ENCODE data around the gene SLC16A3. TPM values are rescaled to one million over a fixed set of nuclear protein-coding genes. Genes with fewer than 3 reads are reported as not detected.

SLC16A3 gene
- total and polyA plus RNA-seq, 9 of the 15 experiments (the other 6 are each of a cell fraction or from before 2014, with no cell fraction given), result 0.11 to 5.4 (median 1.2) TPM; not detected in 2

DNA sequence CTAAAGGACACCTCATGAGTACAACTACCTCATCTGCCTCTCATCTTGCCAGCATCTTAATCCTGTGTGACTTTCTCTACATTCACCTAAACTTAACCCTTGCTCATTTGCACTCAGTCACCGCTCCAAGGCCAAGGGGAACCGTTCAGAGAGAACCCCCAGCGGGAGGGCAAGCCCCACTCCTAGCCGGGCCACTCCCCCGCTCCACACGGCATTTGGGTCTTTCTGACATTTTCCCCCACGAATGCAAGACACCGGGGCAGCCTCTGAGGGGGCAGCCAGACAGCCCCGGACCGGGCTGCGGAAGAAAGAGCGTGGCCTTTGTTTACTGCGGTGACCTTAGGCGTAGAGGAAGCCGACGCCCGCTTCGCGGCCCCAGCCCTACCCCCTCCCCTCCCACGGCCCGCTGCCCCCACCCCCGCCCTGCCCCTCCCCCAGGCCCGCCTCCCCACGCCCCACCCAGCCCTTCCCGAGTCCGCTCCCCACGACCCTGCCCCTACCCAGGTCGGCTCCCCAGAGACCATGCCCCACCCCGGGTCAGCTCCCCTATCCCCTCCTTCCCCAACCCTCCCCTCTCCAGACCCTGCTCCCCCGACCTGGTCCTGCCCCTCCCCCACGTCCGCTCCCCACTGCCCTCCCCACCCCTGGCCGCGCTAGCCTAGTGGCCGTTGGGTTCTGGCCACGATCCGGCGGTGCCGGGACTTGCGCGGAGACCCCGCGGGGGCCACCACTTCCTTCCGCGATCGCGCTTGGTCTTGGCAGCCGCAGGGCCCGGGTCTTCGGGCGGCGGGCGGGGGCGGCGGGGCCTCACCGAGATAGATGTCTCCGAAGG is 43.9 kb downstream of the SLC16A3 start (continued):
- TF ChIP-seq, protein P1, sequence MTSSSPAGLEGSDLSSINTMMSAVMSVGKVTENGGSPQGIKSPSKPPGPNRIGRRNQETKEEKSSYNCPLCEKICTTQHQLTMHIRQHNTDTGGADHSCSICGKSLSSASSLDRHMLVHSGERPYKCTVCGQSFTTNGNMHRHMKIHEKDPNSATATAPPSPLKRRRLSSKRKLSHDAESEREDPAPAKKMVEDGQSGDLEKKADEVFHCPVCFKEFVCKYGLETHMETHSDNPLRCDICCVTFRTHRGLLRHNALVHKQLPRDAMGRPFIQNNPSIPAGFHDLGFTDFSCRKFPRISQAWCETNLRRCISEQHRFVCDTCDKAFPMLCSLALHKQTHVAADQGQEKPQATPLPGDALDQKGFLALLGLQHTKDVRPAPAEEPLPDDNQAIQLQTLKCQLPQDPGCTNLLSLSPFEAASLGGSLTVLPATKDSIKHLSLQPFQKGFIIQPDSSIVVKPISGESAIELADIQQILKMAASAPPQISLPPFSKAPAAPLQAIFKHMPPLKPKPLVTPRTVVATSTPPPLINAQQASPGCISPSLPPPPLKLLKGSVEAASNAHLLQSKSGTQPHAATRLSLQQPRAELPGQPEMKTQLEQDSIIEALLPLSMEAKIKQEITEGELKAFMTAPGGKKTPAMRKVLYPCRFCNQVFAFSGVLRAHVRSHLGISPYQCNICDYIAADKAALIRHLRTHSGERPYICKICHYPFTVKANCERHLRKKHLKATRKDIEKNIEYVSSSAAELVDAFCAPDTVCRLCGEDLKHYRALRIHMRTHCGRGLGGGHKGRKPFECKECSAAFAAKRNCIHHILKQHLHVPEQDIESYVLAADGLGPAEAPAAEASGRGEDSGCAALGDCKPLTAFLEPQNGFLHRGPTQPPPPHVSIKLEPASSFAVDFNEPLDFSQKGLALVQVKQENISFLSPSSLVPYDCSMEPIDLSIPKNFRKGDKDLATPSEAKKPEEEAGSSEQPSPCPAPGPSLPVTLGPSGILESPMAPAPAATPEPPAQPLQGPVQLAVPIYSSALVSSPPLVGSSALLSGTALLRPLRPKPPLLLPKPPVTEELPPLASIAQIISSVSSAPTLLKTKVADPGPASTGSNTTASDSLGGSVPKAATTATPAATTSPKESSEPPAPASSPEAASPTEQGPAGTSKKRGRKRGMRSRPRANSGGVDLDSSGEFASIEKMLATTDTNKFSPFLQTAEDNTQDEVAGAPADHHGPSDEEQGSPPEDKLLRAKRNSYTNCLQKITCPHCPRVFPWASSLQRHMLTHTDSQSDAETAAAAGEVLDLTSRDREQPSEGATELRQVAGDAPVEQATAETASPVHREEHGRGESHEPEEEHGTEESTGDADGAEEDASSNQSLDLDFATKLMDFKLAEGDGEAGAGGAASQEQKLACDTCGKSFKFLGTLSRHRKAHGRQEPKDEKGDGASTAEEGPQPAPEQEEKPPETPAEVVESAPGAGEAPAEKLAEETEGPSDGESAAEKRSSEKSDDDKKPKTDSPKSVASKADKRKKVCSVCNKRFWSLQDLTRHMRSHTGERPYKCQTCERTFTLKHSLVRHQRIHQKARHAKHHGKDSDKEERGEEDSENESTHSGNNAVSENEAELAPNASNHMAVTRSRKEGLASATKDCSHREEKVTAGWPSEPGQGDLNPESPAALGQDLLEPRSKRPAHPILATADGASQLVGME (CRISPR knock-in tag; IDR thresholded peaks at IDR 0.05), result no peak
- TF ChIP-seq, protein P2, sequence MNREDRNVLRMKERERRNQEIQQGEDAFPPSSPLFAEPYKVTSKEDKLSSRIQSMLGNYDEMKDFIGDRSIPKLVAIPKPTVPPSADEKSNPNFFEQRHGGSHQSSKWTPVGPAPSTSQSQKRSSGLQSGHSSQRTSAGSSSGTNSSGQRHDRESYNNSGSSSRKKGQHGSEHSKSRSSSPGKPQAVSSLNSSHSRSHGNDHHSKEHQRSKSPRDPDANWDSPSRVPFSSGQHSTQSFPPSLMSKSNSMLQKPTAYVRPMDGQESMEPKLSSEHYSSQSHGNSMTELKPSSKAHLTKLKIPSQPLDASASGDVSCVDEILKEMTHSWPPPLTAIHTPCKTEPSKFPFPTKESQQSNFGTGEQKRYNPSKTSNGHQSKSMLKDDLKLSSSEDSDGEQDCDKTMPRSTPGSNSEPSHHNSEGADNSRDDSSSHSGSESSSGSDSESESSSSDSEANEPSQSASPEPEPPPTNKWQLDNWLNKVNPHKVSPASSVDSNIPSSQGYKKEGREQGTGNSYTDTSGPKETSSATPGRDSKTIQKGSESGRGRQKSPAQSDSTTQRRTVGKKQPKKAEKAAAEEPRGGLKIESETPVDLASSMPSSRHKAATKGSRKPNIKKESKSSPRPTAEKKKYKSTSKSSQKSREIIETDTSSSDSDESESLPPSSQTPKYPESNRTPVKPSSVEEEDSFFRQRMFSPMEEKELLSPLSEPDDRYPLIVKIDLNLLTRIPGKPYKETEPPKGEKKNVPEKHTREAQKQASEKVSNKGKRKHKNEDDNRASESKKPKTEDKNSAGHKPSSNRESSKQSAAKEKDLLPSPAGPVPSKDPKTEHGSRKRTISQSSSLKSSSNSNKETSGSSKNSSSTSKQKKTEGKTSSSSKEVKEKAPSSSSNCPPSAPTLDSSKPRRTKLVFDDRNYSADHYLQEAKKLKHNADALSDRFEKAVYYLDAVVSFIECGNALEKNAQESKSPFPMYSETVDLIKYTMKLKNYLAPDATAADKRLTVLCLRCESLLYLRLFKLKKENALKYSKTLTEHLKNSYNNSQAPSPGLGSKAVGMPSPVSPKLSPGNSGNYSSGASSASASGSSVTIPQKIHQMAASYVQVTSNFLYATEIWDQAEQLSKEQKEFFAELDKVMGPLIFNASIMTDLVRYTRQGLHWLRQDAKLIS (CRISPR knock-in tag; IDR thresholded peaks at IDR 0.05), result no peak
- TF ChIP-seq SUPT5H (IDR thresholded peaks at IDR 0.05), result no peak
- no peak for TF ChIP-seq SIX5 (IDR thresholded peaks at IDR 0.05; ENCODE audit: borderline replicate concordance in 1 of 2, insufficient read depth in 1 of 2, low read depth in 1 of 2, low read length in 2 of 2)
- no peak for TF ChIP-seq ZNF24 (IDR thresholded peaks at IDR 0.05)
- TF ChIP-seq ZNF165 (CRISPR knock-in tag; IDR thresholded peaks at IDR 0.05; ENCODE audit: borderline replicate concordance), result no peak
- TF ChIP-seq, protein P3, sequence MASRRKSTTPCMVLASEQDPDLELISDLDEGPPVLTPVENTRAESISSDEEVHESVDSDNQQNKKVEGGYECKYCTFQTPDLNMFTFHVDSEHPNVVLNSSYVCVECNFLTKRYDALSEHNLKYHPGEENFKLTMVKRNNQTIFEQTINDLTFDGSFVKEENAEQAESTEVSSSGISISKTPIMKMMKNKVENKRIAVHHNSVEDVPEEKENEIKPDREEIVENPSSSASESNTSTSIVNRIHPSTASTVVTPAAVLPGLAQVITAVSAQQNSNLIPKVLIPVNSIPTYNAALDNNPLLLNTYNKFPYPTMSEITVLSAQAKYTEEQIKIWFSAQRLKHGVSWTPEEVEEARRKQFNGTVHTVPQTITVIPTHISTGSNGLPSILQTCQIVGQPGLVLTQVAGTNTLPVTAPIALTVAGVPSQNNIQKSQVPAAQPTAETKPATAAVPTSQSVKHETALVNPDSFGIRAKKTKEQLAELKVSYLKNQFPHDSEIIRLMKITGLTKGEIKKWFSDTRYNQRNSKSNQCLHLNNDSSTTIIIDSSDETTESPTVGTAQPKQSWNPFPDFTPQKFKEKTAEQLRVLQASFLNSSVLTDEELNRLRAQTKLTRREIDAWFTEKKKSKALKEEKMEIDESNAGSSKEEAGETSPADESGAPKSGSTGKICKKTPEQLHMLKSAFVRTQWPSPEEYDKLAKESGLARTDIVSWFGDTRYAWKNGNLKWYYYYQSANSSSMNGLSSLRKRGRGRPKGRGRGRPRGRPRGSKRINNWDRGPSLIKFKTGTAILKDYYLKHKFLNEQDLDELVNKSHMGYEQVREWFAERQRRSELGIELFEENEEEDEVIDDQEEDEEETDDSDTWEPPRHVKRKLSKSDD (conservative IDR thresholded peaks at IDR 0.05; ENCODE audit: low read length), result no peak
- no peak for TF ChIP-seq POLR2A (conservative IDR thresholded peaks at IDR 0.05)
- no peak for TF ChIP-seq ZNF583 (CRISPR knock-in tag; IDR thresholded peaks at IDR 0.05)
- no peak for TF ChIP-seq RNF2 (IDR thresholded peaks at IDR 0.05)
- no peak for TF ChIP-seq MEF2A (IDR thresholded peaks at IDR 0.05; ENCODE audit: control insufficient read depth, low read depth, low read length)
- no peak for TF ChIP-seq TAF15 (IDR thresholded peaks at IDR 0.05; ENCODE audit: low read depth, low read length)
- no peak for TF ChIP-seq KDM5B (IDR thresholded peaks at IDR 0.05; ENCODE audit: insufficient replicate concordance, low read depth, low read length)
- no peak for TF ChIP-seq KLF10 (CRISPR knock-in tag; IDR thresholded peaks at IDR 0.05)
- no peak for TF ChIP-seq CREBBP (IDR thresholded peaks at IDR 0.05; ENCODE audit: low read depth, low read length)
- TF ChIP-seq, protein P4, sequence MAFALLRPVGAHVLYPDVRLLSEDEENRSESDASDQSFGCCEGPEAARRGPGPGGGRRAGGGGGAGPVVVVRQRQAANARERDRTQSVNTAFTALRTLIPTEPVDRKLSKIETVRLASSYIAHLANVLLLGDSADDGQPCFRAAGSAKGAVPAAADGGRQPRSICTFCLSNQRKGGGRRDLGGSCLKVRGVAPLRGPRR (CRISPR knock-in tag; IDR thresholded peaks at IDR 0.05), result no peak
